ENCODE data around the gene RIMS1.

RIMS1 gene

DNA sequence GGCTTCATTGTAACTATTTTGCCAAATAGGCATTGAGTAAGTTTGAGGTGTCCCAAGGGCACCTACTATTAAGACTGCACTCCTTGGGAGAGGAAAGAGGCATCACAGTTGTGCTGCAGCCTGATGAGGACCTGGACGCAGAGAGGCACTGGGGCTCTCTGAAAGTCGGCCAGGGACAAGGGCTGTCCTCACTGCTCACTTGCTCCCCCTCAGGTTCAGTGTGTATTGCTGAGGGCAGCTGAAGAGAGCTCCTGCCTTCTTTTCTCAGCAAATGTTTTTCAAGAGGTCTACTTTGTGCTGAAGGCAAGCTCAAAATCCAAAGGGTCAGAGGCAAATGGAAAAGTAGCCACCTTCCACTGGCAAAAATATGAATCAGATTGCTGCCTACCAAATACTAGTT, 331.8 kb downstream of the RIMS1 start:
- H3K27ac ChIP-seq (ENCODE audit: low read depth, low read length), result no peak overlapping the region
- H3K4me1 ChIP-seq (ENCODE audit: control insufficient read depth, insufficient read depth, low read length), result no peaks in the 10 kb centered on the region
- no peak overlapping the region for H3K9ac ChIP-seq (ENCODE audit: low read length)
- H3K27me3 ChIP-seq (ENCODE audit: control insufficient read depth, insufficient read depth, low read length), result no peaks in the 10 kb centered on the region
- H3K36me3 ChIP-seq (ENCODE audit: control insufficient read depth, insufficient read depth, low read length), result no peaks in the 10 kb centered on the region
- no peak overlapping the region for H3K4me3 ChIP-seq (ENCODE audit: low read length)

GRCh38 chr6:72219536-72219935, 333.2 kb downstream of the RIMS1 start:
- no peak overlapping the region for H3K4me3 ChIP-seq (ENCODE audit: low read length)
- H3K36me3 ChIP-seq (ENCODE audit: control insufficient read depth, insufficient read depth, low read length), result no peaks in the 10 kb centered on the region
- no peaks in the 10 kb centered on the region for H3K27me3 ChIP-seq (ENCODE audit: control insufficient read depth, insufficient read depth, low read length)
- H3K9ac ChIP-seq (ENCODE audit: low read length), result no peak overlapping the region
- H3K27ac ChIP-seq (ENCODE audit: low read depth, low read length), result no peak overlapping the region
- no peaks in the 10 kb centered on the region for H3K4me1 ChIP-seq (ENCODE audit: control insufficient read depth, insufficient read depth, low read length)

DNA sequence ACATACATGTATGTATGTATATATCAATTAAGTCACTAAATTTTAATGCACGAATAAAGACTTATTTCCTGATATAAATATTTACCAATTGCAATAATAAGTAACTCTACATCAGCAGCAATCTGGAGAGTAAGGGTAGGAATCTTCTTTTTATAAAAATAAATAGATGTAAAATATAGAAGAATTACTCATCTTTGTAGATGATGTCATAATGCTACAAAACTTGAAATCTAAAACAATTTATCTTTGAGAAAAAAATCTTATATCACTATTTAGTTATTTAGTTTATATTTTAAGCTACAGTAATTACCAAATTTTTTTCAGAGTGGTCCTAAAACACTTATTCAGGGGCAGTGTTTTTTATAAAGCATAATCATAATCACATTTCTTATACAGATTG, 351.7 kb downstream of the RIMS1 start:
- Histone ChIP-seq H3K27me3 (ENCODE audit: control insufficient read depth, insufficient read depth, low read length) (no peaks in the 10 kb centered on the region), H3K4me1 (ENCODE audit: control insufficient read depth, insufficient read depth, low read length) (no peaks in the 10 kb centered on the region), H3K4me3 (ENCODE audit: low read length) (no peak overlapping the region), H3K9ac (ENCODE audit: low read length) (no peak overlapping the region), H3K36me3 (ENCODE audit: control insufficient read depth, insufficient read depth, low read length) (no peaks in the 10 kb centered on the region), H3K27ac (ENCODE audit: low read depth, low read length) (no peak overlapping the region)

- no peak overlapping the region for H3K4me3 ChIP-seq (ENCODE audit: low read length)
- no peak overlapping the region for H3K27ac ChIP-seq (ENCODE audit: low read depth, low read length)
- no peaks in the 10 kb centered on the region for H3K27me3 ChIP-seq (ENCODE audit: control insufficient read depth, insufficient read depth, low read length)
- no peaks in the 10 kb centered on the region for H3K4me1 ChIP-seq (ENCODE audit: control insufficient read depth, insufficient read depth, low read length)
- no peak overlapping the region for H3K9ac ChIP-seq (ENCODE audit: low read length)
- no peaks in the 10 kb centered on the region for H3K36me3 ChIP-seq (ENCODE audit: control insufficient read depth, insufficient read depth, low read length)
These were observed 352.6 kb downstream of the RIMS1 start for GRCh38 chr6:72238900-72239299.

- Histone ChIP-seq H3K27me3 (ENCODE audit: control insufficient read depth, insufficient read depth, low read length) (no peaks in the 10 kb centered on the region), H3K36me3 (ENCODE audit: control insufficient read depth, insufficient read depth, low read length) (no peaks in the 10 kb centered on the region), H3K4me3 (ENCODE audit: low read length) (no peak overlapping the region), H3K9ac (ENCODE audit: low read length) (no peak overlapping the region), H3K27ac (ENCODE audit: low read depth, low read length) (no peak overlapping the region), H3K4me1 (ENCODE audit: control insufficient read depth, insufficient read depth, low read length) (no peaks in the 10 kb centered on the region)
These were observed 359.2 kb downstream of the RIMS1 start for GRCh38 chr6:72245565-72245964.

DNA sequence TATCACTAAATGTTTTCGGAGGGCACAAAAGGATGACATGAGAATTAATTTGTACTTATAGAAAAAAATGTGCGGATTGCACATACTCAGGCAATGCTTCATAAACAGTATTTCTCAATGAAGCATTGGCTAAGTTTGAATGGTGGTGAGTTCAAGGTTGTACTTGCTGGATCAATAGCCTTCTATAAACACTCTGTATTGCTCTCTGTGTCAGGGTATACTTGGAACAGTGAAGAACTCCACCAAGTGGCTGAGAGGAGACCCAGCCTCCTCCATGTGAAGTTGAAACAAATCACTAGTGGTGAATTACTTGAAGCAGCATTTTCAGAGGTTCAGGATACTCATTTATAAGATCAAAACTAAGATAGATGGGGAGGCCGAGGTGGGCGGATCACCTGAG, 360.6 kb downstream of the RIMS1 start:
- H3K27me3 ChIP-seq (ENCODE audit: control insufficient read depth, insufficient read depth, low read length), result no peaks in the 10 kb centered on the region
- H3K4me1 ChIP-seq (ENCODE audit: control insufficient read depth, insufficient read depth, low read length), result no peaks in the 10 kb centered on the region
- H3K36me3 ChIP-seq (ENCODE audit: control insufficient read depth, insufficient read depth, low read length), result no peaks in the 10 kb centered on the region
- no peak overlapping the region for H3K27ac ChIP-seq (ENCODE audit: low read depth, low read length)
- no peak overlapping the region for H3K4me3 ChIP-seq (ENCODE audit: low read length)
- H3K9ac ChIP-seq (ENCODE audit: low read length), result no peak overlapping the region

- H3K4me3 ChIP-seq (ENCODE audit: low read length), result no peak overlapping the region
- no peaks in the 10 kb centered on the region for H3K36me3 ChIP-seq (ENCODE audit: control insufficient read depth, insufficient read depth, low read length)
- no peak overlapping the region for H3K9ac ChIP-seq (ENCODE audit: low read length)
- H3K27me3 ChIP-seq (ENCODE audit: control insufficient read depth, insufficient read depth, low read length), result no peaks in the 10 kb centered on the region
- no peak overlapping the region for H3K27ac ChIP-seq (ENCODE audit: low read depth, low read length)
- H3K4me1 ChIP-seq (ENCODE audit: control insufficient read depth, insufficient read depth, low read length), result no peaks in the 10 kb centered on the region
These were observed 362.3 kb downstream of the RIMS1 start for GRCh38 chr6:72248621-72249020.

- H3K27ac ChIP-seq (ENCODE audit: low read depth, low read length), result no peak overlapping the region
- H3K27me3 ChIP-seq (ENCODE audit: control insufficient read depth, insufficient read depth, low read length), result no peaks in the 10 kb centered on the region
These were observed 364.3 kb downstream of the RIMS1 start for GRCh38 chr6:72250664-72251063.

DNA sequence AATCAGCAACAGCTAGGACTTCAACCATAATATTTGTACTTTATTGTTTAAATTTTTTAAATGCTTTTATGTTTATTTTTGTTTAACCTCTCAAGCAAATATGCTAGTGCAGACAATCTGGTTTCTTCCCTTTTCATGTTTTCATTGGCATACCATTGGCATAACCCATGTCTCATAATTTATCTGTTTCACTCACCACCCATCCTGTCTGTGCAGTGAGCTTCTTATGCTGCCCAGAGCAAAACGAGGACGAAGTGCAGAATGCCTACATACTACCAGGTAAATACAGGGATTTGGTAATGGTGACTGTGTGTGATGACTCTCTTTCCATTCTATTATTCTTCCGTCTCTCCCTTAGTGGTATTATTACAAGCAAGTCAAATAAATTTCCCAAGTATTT, 374.1 kb downstream of the RIMS1 start:
- Histone ChIP-seq H3K9ac (ENCODE audit: low read length) (no peak overlapping the region), H3K27ac (ENCODE audit: low read depth, low read length) (no peak overlapping the region), H3K27me3 (ENCODE audit: control insufficient read depth, insufficient read depth, low read length) (no peaks in the 10 kb centered on the region), H3K4me3 (ENCODE audit: low read length) (no peak overlapping the region), H3K4me1 (ENCODE audit: control insufficient read depth, insufficient read depth, low read length) (no peaks in the 10 kb centered on the region), H3K36me3 (ENCODE audit: control insufficient read depth, insufficient read depth, low read length) (no peaks in the 10 kb centered on the region)

More at GRCh38 chr6:72250664-72251063, 364.3 kb downstream of the RIMS1 start:
- Histone ChIP-seq H3K36me3 (ENCODE audit: control insufficient read depth, insufficient read depth, low read length) (no peaks in the 10 kb centered on the region), H3K9ac (ENCODE audit: low read length) (no peak overlapping the region), H3K4me1 (ENCODE audit: control insufficient read depth, insufficient read depth, low read length) (no peaks in the 10 kb centered on the region), H3K4me3 (ENCODE audit: low read length) (no peak overlapping the region)

GRCh38 chr6:72261554-72261953, 375.2 kb downstream of the RIMS1 start:
- Histone ChIP-seq H3K4me3 (ENCODE audit: low read length) (no peak overlapping the region), H3K9ac (ENCODE audit: low read length) (no peak overlapping the region), H3K4me1 (ENCODE audit: control insufficient read depth, insufficient read depth, low read length) (no peaks in the 10 kb centered on the region), H3K27ac (ENCODE audit: low read depth, low read length) (no peak overlapping the region), H3K36me3 (ENCODE audit: control insufficient read depth, insufficient read depth, low read length) (no peaks in the 10 kb centered on the region), H3K27me3 (ENCODE audit: control insufficient read depth, insufficient read depth, low read length) (no peaks in the 10 kb centered on the region)

DNA sequence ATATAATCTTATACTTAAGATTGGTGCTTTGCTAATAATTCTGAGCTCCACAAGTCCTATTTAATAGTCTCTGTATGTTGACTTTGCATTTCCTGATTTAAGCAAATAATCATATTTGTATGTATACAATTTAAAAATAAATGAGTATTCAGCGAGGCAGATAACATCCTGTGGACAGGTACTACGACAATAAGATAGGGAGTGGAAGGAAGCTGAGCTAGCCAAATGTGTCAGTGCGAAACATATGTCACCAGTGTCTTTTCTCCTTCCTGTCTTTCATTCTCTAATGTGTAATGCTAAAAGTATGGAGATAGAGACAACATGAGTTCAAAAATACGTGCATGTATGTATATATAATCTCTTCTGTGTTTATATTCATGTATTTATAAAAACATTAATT, 375.9 kb downstream of the RIMS1 start:
- Histone ChIP-seq H3K4me3 (ENCODE audit: low read length) (no peak overlapping the region), H3K27me3 (ENCODE audit: control insufficient read depth, insufficient read depth, low read length) (no peaks in the 10 kb centered on the region), H3K4me1 (ENCODE audit: control insufficient read depth, insufficient read depth, low read length) (no peaks in the 10 kb centered on the region), H3K36me3 (ENCODE audit: control insufficient read depth, insufficient read depth, low read length) (no peaks in the 10 kb centered on the region), H3K9ac (ENCODE audit: low read length) (no peak overlapping the region), H3K27ac (ENCODE audit: low read depth, low read length) (no peak overlapping the region)

GRCh38 chr6:72267470-72267869, 381.1 kb downstream of the RIMS1 start:
- no peak overlapping the region for H3K27ac ChIP-seq (ENCODE audit: low read depth, low read length)
- H3K36me3 ChIP-seq (ENCODE audit: control insufficient read depth, insufficient read depth, low read length), result no peaks in the 10 kb centered on the region
- no peak overlapping the region for H3K9ac ChIP-seq (ENCODE audit: low read length)
- no peak overlapping the region for H3K4me3 ChIP-seq (ENCODE audit: low read length)
- no peaks in the 10 kb centered on the region for H3K4me1 ChIP-seq (ENCODE audit: control insufficient read depth, insufficient read depth, low read length)
- H3K27me3 ChIP-seq (ENCODE audit: control insufficient read depth, insufficient read depth, low read length), result no peaks in the 10 kb centered on the region

GRCh38 chr6:72271531-72271930, 385.2 kb downstream of the RIMS1 start:
- no peak overlapping the region for H3K9ac ChIP-seq (ENCODE audit: low read length)
- H3K27me3 ChIP-seq (ENCODE audit: control insufficient read depth, insufficient read depth, low read length), result no peaks in the 10 kb centered on the region
- H3K27ac ChIP-seq (ENCODE audit: low read depth, low read length), result no peak overlapping the region
- H3K4me1 ChIP-seq (ENCODE audit: control insufficient read depth, insufficient read depth, low read length), result no peaks in the 10 kb centered on the region
- H3K36me3 ChIP-seq (ENCODE audit: control insufficient read depth, insufficient read depth, low read length), result no peaks in the 10 kb centered on the region
- no peak overlapping the region for H3K4me3 ChIP-seq (ENCODE audit: low read length)
